Muscle of arm (tissue), 12 donors: ENCODE data around the gene HHIPL1. TPM values are rescaled to one million over a fixed set of nuclear protein-coding genes. Genes with fewer than 3 reads are reported as not detected.

Experiments
- DNase-seq: peaks from one replicate; pipeline ENCODE4 v3.0.0-alpha.2; 2013
- polyA plus RNA-seq, 12 donors: library from polyadenylated mRNA; unstranded; fragments of 120-200 nt; gene quantifications; one replicate each; pipeline ENCODE4 v1.2.1, GENCODE V29; 2013; ENCODE audit not compliant: insufficient read length in 12 of 12

HHIPL1 gene
- polyA plus RNA-seq, 12 donors, result 1.2 to 2.2 (median 1.7) TPM; not detected in 1

GRCh38 chr14:99687284-99688209 is 42.6 kb downstream of the HHIPL1 start:
- no peak for DNase-seq

GRCh38 chr14:99688210-99688581 is 43.3 kb downstream of the HHIPL1 start:
- no peak for DNase-seq

GRCh38 chr14:99688629-99689028 is 43.7 kb downstream of the HHIPL1 start:
- DNase-seq, result no peak

- no peak for DNase-seq
Observed at GRCh38 chr14:99689266-99690236, 44.6 kb downstream of the HHIPL1 start.

GRCh38 chr14:99690636-99691035 is 45.7 kb downstream of the HHIPL1 start:
- DNase-seq, result no peak

- no peak for DNase-seq
Observed at GRCh38 chr14:99691111-99691885, 46.4 kb downstream of the HHIPL1 start.

GRCh38 chr14:99693918-99694317 is 49.0 kb downstream of the HHIPL1 start:
- DNase-seq, result no peak

GRCh38 chr14:99696929-99697328 is 52.0 kb downstream of the HHIPL1 start:
- no peak for DNase-seq

- no peak for DNase-seq
Observed at GRCh38 chr14:99698236-99698635, 53.3 kb downstream of the HHIPL1 start.

GRCh38 chr14:99698642-99699041 is 53.7 kb downstream of the HHIPL1 start:
- no peak for DNase-seq

- DNase-seq, result no peak
Observed at GRCh38 chr14:99699085-99699760, 54.3 kb downstream of the HHIPL1 start.

- DNase-seq, result no peak
Observed at GRCh38 chr14:99699861-99700260, 54.9 kb downstream of the HHIPL1 start.

- no peak for DNase-seq
Observed at GRCh38 chr14:99700379-99700778, 55.5 kb downstream of the HHIPL1 start.

GRCh38 chr14:99701260-99701659 is 56.3 kb downstream of the HHIPL1 start:
- no peak for DNase-seq

- DNase-seq, result no peak
Observed at GRCh38 chr14:99702115-99702514, 57.2 kb downstream of the HHIPL1 start.

GRCh38 chr14:99703381-99703780 is 58.5 kb downstream of the HHIPL1 start:
- no peak for DNase-seq

GRCh38 chr14:99704037-99704436 is 59.1 kb downstream of the HHIPL1 start:
- no peak for DNase-seq

- DNase-seq, result no peak
Observed at GRCh38 chr14:99706107-99706900, 61.4 kb downstream of the HHIPL1 start.

- DNase-seq, result no peak
Observed at GRCh38 chr14:99707420-99707819, 62.5 kb downstream of the HHIPL1 start.

GRCh38 chr14:99707921-99708320 is 63.0 kb downstream of the HHIPL1 start:
- DNase-seq, result no peak
